PFSK-1 (cell line): ENCODE results near the gene FNBP1.

Experiments used
- FOXP2 ChIP-seq: optimal IDR thresholded peaks from 2 replicates; pipeline ENCODE3; 2011; ENCODE audit warnings: borderline replicate concordance, control low read depth, inconsistent platforms; ENCODE audit not compliant: insufficient read depth; ENCODE audit errors: extremely low read length, extremely low read depth
- POLR2AphosphoS5 ChIP-seq: IDR thresholded peaks from 2 replicates; pipeline ENCODE4 v1.6.1; 2012; ENCODE audit warnings: low read depth, mild to moderate bottlenecking, control low read depth, low read length, moderate library complexity
- REST ChIP-seq, 2 experiments: IDR thresholded peaks; 2 replicates each; pipeline versions ENCODE4 v1.6.1 to v1.8.0; 2011 to 2012; ENCODE audit warnings: low read depth in 2 of 2, low read length in 2 of 2, control low read depth in 1 of 2, inconsistent platforms in 1 of 2, mild to moderate bottlenecking in 1 of 2, moderate library complexity in 1 of 2; ENCODE audit not compliant: insufficient read depth in 1 of 2
- SIN3A ChIP-seq: IDR thresholded peaks from 2 replicates; pipeline ENCODE4 v1.6.1; 2012; ENCODE audit warnings: mild to moderate bottlenecking, low read length, moderate library complexity, borderline replicate concordance; ENCODE audit not compliant: insufficient read depth
- TAF1 ChIP-seq: IDR thresholded peaks from 2 replicates; pipeline ENCODE4 v1.6.1; 2012; ENCODE audit warnings: low read length, control low read depth, borderline replicate concordance; ENCODE audit not compliant: insufficient read depth

GRCh38 chr9:129851821-129852220, 191.2 kb downstream of the FNBP1 start:
- no peak for TF ChIP-seq REST (IDR thresholded peaks at IDR 0.05; ENCODE audit: insufficient read depth in 1 of 2, low read depth in 2 of 2, low read length in 2 of 2)
- no peak for TF ChIP-seq FOXP2
- TF ChIP-seq POLR2AphosphoS5 = no peak
- no peak for TF ChIP-seq SIN3A
- no peak for TF ChIP-seq TAF1
